GM18505 (cell line): ENCODE measurements around the gene WFDC10B.
"Not testable (repeated sequence)": the region's sequence is repeated elsewhere in the genome, so short reads cannot be mapped to it uniquely, and the experiment has no call there.

Experiments used
- ATAC-seq: cut with Tn5 transposase; IDR thresholded peaks from one replicate; pipeline ENCODE4 v1.9.1; 2021; ENCODE audit not compliant: unreplicated experiment
- POLR2A ChIP-seq: IDR thresholded peaks from 4 replicates; pipeline ENCODE4 v1.6.1; 2011; ENCODE audit warnings: borderline replicate concordance; ENCODE audit not compliant: insufficient read depth, insufficient read length; ENCODE audit errors: extremely low read depth

WFDC10B gene

GRCh38 chr20:45695496-45695895, 9.3 kb downstream of the WFDC10B start:
- no peak for TF ChIP-seq POLR2A
- no peak for ATAC-seq

- not testable (repeated sequence) for ATAC-seq
Observed at GRCh38 chr20:45693346-45693745, 11.5 kb downstream of the WFDC10B start.

GRCh38 chr20:45685896-45686295, 18.9 kb downstream of the WFDC10B start:
- no peak for ATAC-seq

GRCh38 chr20:45679650-45680049, 25.2 kb downstream of the WFDC10B start:
- no peak for ATAC-seq
- no peak for TF ChIP-seq POLR2A

More at GRCh38 chr20:45685896-45686295, 18.9 kb downstream of the WFDC10B start:
- no peak for TF ChIP-seq POLR2A

- TF ChIP-seq POLR2A, result no peak
- no peak for ATAC-seq
Observed at GRCh38 chr20:45672765-45673164, 32.1 kb downstream of the WFDC10B start.

GRCh38 chr20:45670139-45670538, 34.7 kb downstream of the WFDC10B start, which contains the start of gene WFDC11:
TSS of gene WFDC11 (minus strand) at chr20:45670239. CDS start at chr20:45650600, 19,639 bp downstream.
- no peak for ATAC-seq
- no peak for TF ChIP-seq POLR2A

- not testable (repeated sequence) for ATAC-seq
Observed at GRCh38 chr20:45657038-45657437, 47.8 kb downstream of the WFDC10B start.

- not testable (repeated sequence) for ATAC-seq
Observed at GRCh38 chr20:45651726-45652125, 53.1 kb downstream of the WFDC10B start.

- no peak for ATAC-seq
- TF ChIP-seq POLR2A, result no peak
Observed at GRCh38 chr20:45649312-45649863, 55.4 kb downstream of the WFDC10B start.

- ATAC-seq, result no peak
- no peak for TF ChIP-seq POLR2A
Observed at GRCh38 chr20:45647441-45648050, 57.3 kb downstream of the WFDC10B start.

GRCh38 chr20:45646875-45647274, 57.9 kb downstream of the WFDC10B start:
- no peak for TF ChIP-seq POLR2A
- ATAC-seq, result no peak

- not testable (repeated sequence) for ATAC-seq
Observed at GRCh38 chr20:45645869-45646268, 59.0 kb downstream of the WFDC10B start.

GRCh38 chr20:45641076-45641475, 63.7 kb downstream of the WFDC10B start:
- ATAC-seq, result not testable (repeated sequence)

GRCh38 chr20:45639687-45640086, 65.1 kb downstream of the WFDC10B start:
- no peak for TF ChIP-seq POLR2A
- no peak for ATAC-seq

GRCh38 chr20:45636513-45636912, 68.3 kb downstream of the WFDC10B start:
- TF ChIP-seq POLR2A, result no peak
- no peak for ATAC-seq
